GM12878 (cell line): Measurements from ENCODE around the gene OR1L1. TPM values are rescaled to one million over a fixed set of nuclear protein-coding genes. Genes with fewer than 3 reads are reported as not detected.
A peak's percentile ranks its signal among the peaks of the same experiment; 100 is the strongest.

Source experiments
- ATAC-seq: fragments of 200-7000 bp; cut with Tn5 transposase; 3 replicates; pipeline ENCODE4 v1.9.1; 2020; ENCODE audit warnings: mild to moderate bottlenecking, moderate library complexity
- BruUV-seq: library from RNA; stranded (reverse); fragments of 400-500 nt; replicated peaks from 2 replicates; lab custom pipeline; 2021; lab: Mats Ljungman, UMichigan
- CTCF ChIA-PET: fragments of 300-600 bp; sonication (Branson Sonifier 250); formaldehyde crosslinking; extraction: SDS; loops from one replicate; lab custom pipeline; 2021; ENCODE audit warnings: inconsistent platforms; lab: Yijun Ruan, JAX
- POLR2A ChIA-PET: fragments of 350-600 bp; formaldehyde crosslinking; extraction: SDS; loops from one replicate; lab custom pipeline; 2021; ENCODE audit warnings: inconsistent platforms; lab: Charles Lee
- RAD21 ChIA-PET: fragments of 300-600 bp; sonication (Branson Sonifier 250); formaldehyde crosslinking; loops from one replicate; lab custom pipeline; 2023; ENCODE audit warnings: antibody characterized with exemption; ENCODE audit not compliant: unreplicated experiment; lab: Charles Lee
- SMC1A ChIA-PET: fragments of 300-600 bp; sonication (Branson Sonifier 250); formaldehyde crosslinking; loops from one replicate; lab custom pipeline; 2023; ENCODE audit not compliant: unreplicated experiment, uncharacterized antibody; lab: Charles Lee
- DNase-seq: peaks from one replicate; pipeline ENCODE4 v3.0.0-alpha.2; 2011; ENCODE audit warnings: low read depth, low spot score
- FAIRE-seq: peaks from 3 replicates; lab custom pipeline; 2011; peaks lifted over from hg19 to GRCh38; lab: Jason Lieb, UNC
- H2AFZ ChIP-seq: 2 replicates; pipeline ENCODE4 v1.6.0; 2011; ENCODE audit warnings: low read depth, low read length, control low read depth; ENCODE audit not compliant: control insufficient read depth
- H3K27ac ChIP-seq: 2 replicates; pipeline ENCODE4 v1.5.1; 2011; ENCODE audit warnings: control low read depth; ENCODE audit not compliant: control insufficient read depth, insufficient read depth
- H3K27me3 ChIP-seq, 2 experiments: replicated peaks in 1 of 2; 2 replicates each; pipeline versions ENCODE4 v1.6.0 to v1.6.1; 2011; ENCODE audit warnings: low read length in 1 of 2; ENCODE audit not compliant: control insufficient read depth in 2 of 2, insufficient read depth in 2 of 2
- H3K36me3 ChIP-seq, 2 experiments: 2 replicates each; pipeline ENCODE4 v1.5.1; 2011; ENCODE audit warnings: low read length in 1 of 2; ENCODE audit not compliant: control insufficient read depth in 2 of 2, insufficient read depth in 2 of 2
- H3K4me1 ChIP-seq: 2 replicates; pipeline ENCODE4 v1.6.1; 2011; ENCODE audit warnings: mild to moderate bottlenecking, low read length, moderate library complexity, mixed read lengths; ENCODE audit not compliant: control insufficient read depth, insufficient read depth
- H3K4me2 ChIP-seq: 2 replicates; pipeline ENCODE4 v1.6.0; 2011; ENCODE audit warnings: control low read depth; ENCODE audit not compliant: control insufficient read depth, insufficient read depth
- H3K4me3 ChIP-seq: fragments of 200-600 bp; sonication (generic); 2 replicates; pipeline ENCODE4 v1.5.1; 2016
- H3K79me2 ChIP-seq: 2 replicates; pipeline ENCODE4 v1.6.0; 2011; ENCODE audit warnings: low read length; ENCODE audit not compliant: control insufficient read depth, insufficient read depth
- H3K9ac ChIP-seq: 2 replicates; pipeline ENCODE4 v1.8.0; 2011; ENCODE audit warnings: low read length, control low read depth, mixed read lengths; ENCODE audit not compliant: control insufficient read depth, insufficient read depth
- H3K9me3 ChIP-seq: replicated peaks from 3 replicates; pipeline ENCODE4 v1.5.1; 2011; ENCODE audit warnings: mild to moderate bottlenecking, low read length; ENCODE audit not compliant: control insufficient read depth, insufficient read depth
- H4K20me1 ChIP-seq: 2 replicates; pipeline ENCODE4 v1.6.0; 2011; ENCODE audit not compliant: control insufficient read depth, insufficient read depth
- CHD4 ChIP-seq: fragments of 200-600 bp; sonication (generic); IDR thresholded peaks from 2 replicates; pipeline ENCODE4 v1.6.1; 2016; ENCODE audit warnings: mild to moderate bottlenecking
- MEF2A ChIP-seq: IDR thresholded peaks from 2 replicates; pipeline ENCODE4 v1.6.1; 2011; ENCODE audit warnings: low read depth, mild to moderate bottlenecking, low read length, moderate library complexity; ENCODE audit not compliant: insufficient read depth
- NBN ChIP-seq: fragments of 450-650 bp; IDR thresholded peaks from 2 replicates; pipeline ENCODE4 v1.6.1; 2016
- NR2C2 ChIP-seq: IDR thresholded peaks from 2 replicates; pipeline ENCODE4 v1.6.1; 2011; ENCODE audit warnings: borderline replicate concordance, low read depth; ENCODE audit not compliant: control insufficient read depth, insufficient read length
- RAD21 ChIP-seq: IDR thresholded peaks from 2 replicates; pipeline ENCODE4 v1.6.1; 2011; ENCODE audit warnings: mild to moderate bottlenecking, low read depth, low read length, moderate library complexity; ENCODE audit not compliant: insufficient read depth
- REST ChIP-seq: IDR thresholded peaks from 2 replicates; pipeline ENCODE4 v1.6.1; 2012; ENCODE audit warnings: mild to moderate bottlenecking, low read depth, low read length
- RUNX3 ChIP-seq: IDR thresholded peaks from 2 replicates; pipeline ENCODE4 v1.6.1; 2012; ENCODE audit warnings: low read length, inconsistent platforms
- SRF ChIP-seq, 2 experiments: IDR thresholded peaks; 2 replicates each; pipeline ENCODE4 v1.6.1; 2011; ENCODE audit warnings: low read depth in 2 of 2, low read length in 2 of 2, mild to moderate bottlenecking in 1 of 2, moderate library complexity in 1 of 2
- YBX1 ChIP-seq: fragments of 450-650 bp; IDR thresholded peaks from 2 replicates; pipeline ENCODE4 v1.6.1; 2016; ENCODE audit warnings: antibody characterized with exemption
- ZSCAN29 ChIP-seq: fragments of 450-650 bp; IDR thresholded peaks from 2 replicates; pipeline ENCODE4 v1.6.1; 2017; ENCODE audit warnings: mild to moderate bottlenecking, moderate library complexity
- WGBS: methylation state at CpG from one replicate; pipeline ENCODE4 v1.1.6; 2016; ENCODE audit warnings: low lambda C conversion rate; ENCODE audit not compliant: insufficient replicate concordance, insufficient coverage; ENCODE audit errors: missing lambda C conversion rate; 5-methylcytosine and 5-hydroxymethylcytosine counted together
- in situ Hi-C: fragments of 300-500 bp; cut with MboI; formaldehyde crosslinking; loops from 9 replicates; pipeline ENCODE4 v1.14.3; 2018; ENCODE audit warnings: mixed read lengths
- intact Hi-C: fragments of 100-400 bp; cut with micrococcal nuclease; formaldehyde crosslinking; loops from one replicate; pipeline ENCODE4 v1.14.2; 2022; ENCODE audit not compliant: unreplicated experiment
- polyA plus RNA-seq, 11 experiments: library from polyadenylated mRNA; depleted of rRNA in 4 of 11; unstranded in 6 of 11; stranded (reverse) in 5 of 11; fragments of >200 nt; fragmentation: Nextera tagmentation in 4 of 11; fragmentation: Illumina TruSeq in 1 of 11; extraction: Ambion mirVana in 4 of 11; extraction: Trizol in 1 of 11; gene quantifications; 1 replicate in 1 of 11; 2 replicates in 10 of 11; pipeline versions ENCODE4 v1.2.1 to v1.2.3, GENCODE V29; 2011 to 2016; ENCODE audit warnings: inconsistent platforms in 2 of 11, missing spikeins in 2 of 11, low read depth in 1 of 11
- total RNA-seq, 4 experiments: library from RNA; depleted of rRNA in 3 of 4; stranded (reverse); fragments of >200 nt in 3 of 4; fragmentation: Illumina TruSeq in 1 of 4; extraction: Trizol in 1 of 4; gene quantifications; 2 replicates each; pipeline versions ENCODE4 v1.2.1 to v1.2.3, GENCODE V29; 2013 to 2021

OR1L1 gene
- total and polyA plus RNA-seq, 10 of the 15 experiments (the other 5 are each of a cell fraction or from before 2014, with no cell fraction given), result not detected

DNA sequence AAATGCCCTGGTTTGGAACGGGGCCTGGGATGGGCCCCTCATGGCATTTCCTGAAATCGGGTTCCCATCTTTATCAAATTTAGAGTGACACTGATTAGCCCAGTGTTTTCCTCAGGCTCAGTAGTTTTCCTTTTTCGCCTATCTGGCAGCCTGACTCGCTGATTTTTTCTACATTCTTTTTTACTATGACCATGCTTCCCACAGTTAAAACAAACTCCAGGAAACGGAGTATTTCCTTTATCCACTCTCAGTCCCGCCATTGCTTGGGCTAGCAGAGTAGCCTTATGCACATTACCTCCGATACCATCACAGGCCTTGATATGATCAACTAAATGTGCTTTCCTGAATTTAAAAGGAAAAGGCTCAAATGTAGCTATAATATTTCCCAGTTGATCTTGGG lies 41.5 kb upstream of the OR1L1 start:
- H3K27ac ChIP-seq, result no peak overlapping the region
- no peaks in the 10 kb centered on the region for H4K20me1 ChIP-seq
- 27% methylated on average over 7 of the region's 7 CpGs for WGBS
- TF ChIP-seq CHD4, result no peak
- no peak for TF ChIP-seq YBX1
- TF ChIP-seq MEF2A, result no peak
- H3K36me3 ChIP-seq, result no peaks in the 10 kb centered on the region
- no peak overlapping the region for H3K9ac ChIP-seq
- ATAC-seq, result no peak
- in situ Hi-C loops (no loop called here), intact Hi-C loops (no loop called here)
- ChIA-PET SMC1A (no interaction called here), CTCF (interaction anchor here (0.6 kb wide), 1 partner anchor 15 kb away, joined by 4 read pairs; no protein-coding TSS in a partner anchor), POLR2A (no interaction called here), RAD21 (no interaction called here)
- H3K9me3 ChIP-seq, result no peaks in the 10 kb centered on the region
- BruUV-seq, result no TSS peak
- H3K27me3 ChIP-seq, result no peaks in the 10 kb centered on the region
- H3K4me3 ChIP-seq, result no peak overlapping the region
- no peak overlapping the region for H3K4me2 ChIP-seq
- H2AFZ ChIP-seq, result no peak overlapping the region
- no peaks in the 10 kb centered on the region for H3K79me2 ChIP-seq
- no peaks in the 10 kb centered on the region for H3K4me1 ChIP-seq
- DNase-seq, result no peak
- FAIRE-seq, result no peak

DNA sequence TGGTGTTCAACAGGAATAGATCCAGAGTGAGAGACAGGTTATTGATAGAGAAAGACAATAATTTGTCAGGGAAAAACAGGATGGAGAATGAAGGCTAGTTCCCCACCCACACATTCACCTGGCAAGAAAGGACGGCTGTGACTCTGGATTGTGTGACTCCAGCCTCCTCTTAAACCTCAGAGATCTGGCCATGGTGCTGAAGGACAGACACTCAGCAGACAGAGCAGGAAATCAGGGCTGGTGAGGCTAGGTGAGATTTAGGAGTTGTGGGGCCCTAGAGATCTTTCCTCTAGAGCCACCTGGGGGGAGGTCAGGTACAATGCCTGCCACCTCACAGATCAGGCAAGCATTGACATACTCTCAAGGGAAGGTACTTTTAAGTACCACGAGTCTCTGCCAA lies 19.3 kb upstream of the OR1L1 start:
- TF ChIP-seq RUNX3, result no peak
- peak; percentile 77 for TF ChIP-seq REST
- TF ChIP-seq RAD21, result no peak
- TF ChIP-seq NBN, result no peak
- no peak for TF ChIP-seq NR2C2
- TF ChIP-seq ZSCAN29, result no peak
- no peak for TF ChIP-seq SRF (IDR thresholded peaks at IDR 0.05; ENCODE audit: low read depth in 2 of 2, low read length in 2 of 2)
- TF ChIP-seq, all 136 proteins: peak for 1
- in situ Hi-C loops, result no loop called here
- H3K9me3 ChIP-seq, result no peaks in the 10 kb centered on the region
- DNase-seq (no peak), FAIRE-seq (no peak), ATAC-seq (no peak)
- ChIA-PET CTCF (no interaction called here), SMC1A (no interaction called here), RAD21 (no interaction called here), POLR2A (no interaction called here)
- 11% methylated on average over 2 of the region's 2 CpGs for WGBS
- no TSS peak for BruUV-seq
- no peak overlapping the region for H3K4me3 ChIP-seq
- no peaks in the 10 kb centered on the region for H3K4me1 ChIP-seq
- H3K36me3 ChIP-seq, result no peaks in the 10 kb centered on the region
- H3K79me2 ChIP-seq, result no peaks in the 10 kb centered on the region
- H3K27me3 ChIP-seq, result no peaks in the 10 kb centered on the region
- no peak overlapping the region for H3K27ac ChIP-seq
- intact Hi-C loops, result no loop called here
- H2AFZ ChIP-seq, result no peak overlapping the region
- H3K4me2 ChIP-seq, result no peak overlapping the region
- H4K20me1 ChIP-seq, result no peaks in the 10 kb centered on the region
- no peak overlapping the region for H3K9ac ChIP-seq
